Measurements from ENCODE around the gene U2AF1L4. TPM values are rescaled to one million over a fixed set of nuclear protein-coding genes. Genes with fewer than 3 reads are reported as not detected.

The U2AF1L4 gene
- total RNA-seq, 4 donors from 2014 or later: 7.9 to 31.1 (median 20.9) TPM

DNA sequence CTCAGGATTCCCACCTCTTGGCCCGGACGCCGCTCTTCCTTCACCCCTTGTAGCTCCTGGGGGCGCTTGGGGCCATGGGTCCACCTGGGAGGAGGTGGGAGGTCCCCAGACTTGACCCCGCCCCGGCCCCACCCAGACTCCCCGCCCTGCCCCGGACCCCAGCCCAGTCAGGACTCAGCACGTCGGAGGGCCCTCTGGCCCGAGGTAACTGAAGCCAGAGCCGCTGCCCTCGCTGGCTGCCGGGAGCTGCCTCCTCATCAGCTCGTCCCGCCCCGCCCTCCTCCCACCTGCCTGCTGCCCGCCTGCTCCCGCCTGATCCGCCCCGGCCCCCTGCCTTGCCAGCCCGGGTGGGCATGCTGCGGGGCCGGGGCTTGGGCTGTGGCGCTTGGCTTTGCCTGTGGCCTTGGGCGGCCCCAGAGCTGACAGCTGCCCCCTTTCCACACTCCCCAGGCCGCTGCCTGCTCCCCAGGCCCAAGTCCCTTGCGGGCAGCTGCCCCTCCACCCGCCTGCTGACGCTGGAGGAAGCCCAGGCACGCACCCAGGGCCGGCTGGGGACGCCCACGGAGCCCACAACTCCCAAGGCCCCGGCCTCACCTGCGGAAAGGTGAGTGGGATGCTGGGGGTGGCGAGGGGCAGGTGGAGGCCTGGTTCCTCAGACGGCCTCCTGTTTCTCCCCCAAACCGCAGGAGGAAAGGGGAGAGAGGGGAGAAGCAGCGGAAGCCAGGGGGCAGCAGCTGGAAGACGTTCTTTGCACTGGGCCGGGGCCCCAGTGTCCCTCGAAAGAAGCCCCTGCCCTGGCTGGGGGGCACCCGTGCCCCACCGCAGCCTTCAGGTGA is 39.5 kb upstream of the U2AF1L4 start:
- no peaks in the 10 kb centered on the region for H3K27me3 ChIP-seq
- no peak overlapping the region for H3K4me3 ChIP-seq
- intact Hi-C loops (cut with DNase I): loop anchor here (10.0 kb wide), 1 partner anchor 70 kb away; the partner anchor contains the start of genes KIRREL2 and NPHS1
- no peak overlapping the region for H3K27ac ChIP-seq (replicated peaks in 1 of 4)
- peaks cover 6 to 71% (median 37%) of the 10 kb centered on the region in 4 donors for H3K36me3 ChIP-seq
- 79% methylated on average over 34 of the region's 45 CpGs for WGBS
- H3K4me1 ChIP-seq: no peaks in the 10 kb centered on the region
- no peaks in the 10 kb centered on the region for H3K9me3 ChIP-seq
- TF ChIP-seq EP300 (IDR thresholded peaks at IDR 0.05) (no peak), POLR2A (IDR thresholded peaks at IDR 0.05; ENCODE audit: low read depth) (no peak), POLR2AphosphoS5 (IDR thresholded peaks at IDR 0.05) (no peak)
- TF ChIP-seq, protein P1, sequence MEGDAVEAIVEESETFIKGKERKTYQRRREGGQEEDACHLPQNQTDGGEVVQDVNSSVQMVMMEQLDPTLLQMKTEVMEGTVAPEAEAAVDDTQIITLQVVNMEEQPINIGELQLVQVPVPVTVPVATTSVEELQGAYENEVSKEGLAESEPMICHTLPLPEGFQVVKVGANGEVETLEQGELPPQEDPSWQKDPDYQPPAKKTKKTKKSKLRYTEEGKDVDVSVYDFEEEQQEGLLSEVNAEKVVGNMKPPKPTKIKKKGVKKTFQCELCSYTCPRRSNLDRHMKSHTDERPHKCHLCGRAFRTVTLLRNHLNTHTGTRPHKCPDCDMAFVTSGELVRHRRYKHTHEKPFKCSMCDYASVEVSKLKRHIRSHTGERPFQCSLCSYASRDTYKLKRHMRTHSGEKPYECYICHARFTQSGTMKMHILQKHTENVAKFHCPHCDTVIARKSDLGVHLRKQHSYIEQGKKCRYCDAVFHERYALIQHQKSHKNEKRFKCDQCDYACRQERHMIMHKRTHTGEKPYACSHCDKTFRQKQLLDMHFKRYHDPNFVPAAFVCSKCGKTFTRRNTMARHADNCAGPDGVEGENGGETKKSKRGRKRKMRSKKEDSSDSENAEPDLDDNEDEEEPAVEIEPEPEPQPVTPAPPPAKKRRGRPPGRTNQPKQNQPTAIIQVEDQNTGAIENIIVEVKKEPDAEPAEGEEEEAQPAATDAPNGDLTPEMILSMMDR (IDR thresholded peaks at IDR 0.05): no peak
- DNase-seq (ENCODE audit: extremely low spot score): no peak

DNA sequence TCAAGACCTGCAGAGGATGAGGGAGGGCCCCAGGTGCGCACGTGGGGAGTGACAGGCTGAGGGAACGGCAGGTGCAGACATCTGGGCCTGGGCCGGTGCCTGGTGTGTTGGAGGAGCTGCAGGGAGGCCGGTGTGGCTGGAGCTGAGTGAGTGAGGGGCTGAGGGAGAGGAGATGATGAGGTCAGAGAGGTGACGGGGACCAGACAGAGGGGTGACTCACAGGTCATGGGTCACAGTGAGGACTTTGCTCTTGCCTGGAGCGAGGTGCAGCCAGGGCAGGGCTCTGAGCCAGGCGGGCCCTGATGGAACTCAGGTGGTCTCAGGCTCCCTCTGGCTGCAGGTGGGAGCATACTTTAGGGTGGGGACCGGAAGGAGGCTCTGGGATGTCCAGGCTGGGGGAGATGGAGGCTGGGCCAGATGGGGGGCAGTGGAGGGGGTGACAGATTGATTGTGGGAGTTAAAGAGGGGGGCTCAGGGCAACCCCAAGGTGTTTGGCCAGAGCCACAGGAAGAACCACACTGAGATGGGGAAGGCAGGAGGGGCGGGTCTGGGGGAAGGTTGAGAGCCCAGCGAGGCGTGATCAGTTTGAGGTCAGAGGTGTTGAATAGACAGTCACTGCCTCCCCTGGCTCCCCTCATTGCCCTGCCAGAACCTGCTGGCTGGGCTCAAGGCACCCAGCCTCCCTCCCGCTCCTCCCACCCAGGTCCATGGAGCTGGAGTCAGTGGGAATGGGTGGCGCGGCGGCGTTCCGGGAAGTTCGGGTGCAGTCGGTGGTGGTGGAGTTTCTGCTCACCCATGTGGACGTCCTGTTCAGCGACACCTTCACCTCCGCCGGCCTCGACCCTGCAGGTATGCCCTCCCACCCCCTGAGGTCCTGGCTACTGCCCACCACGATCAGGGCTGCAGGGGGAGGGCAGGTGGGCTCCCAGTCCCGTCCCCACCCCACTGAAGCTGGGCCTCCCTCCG is 38.5 kb upstream of the U2AF1L4 start:
- H3K36me3 ChIP-seq: peaks cover 6 to 74% (median 41%) of the 10 kb centered on the region in 4 donors
- no peaks in the 10 kb centered on the region for H3K27me3 ChIP-seq
- H3K9me3 ChIP-seq: no peaks in the 10 kb centered on the region
- H3K4me3 ChIP-seq: no peak overlapping the region
- WGBS: 84% methylated on average over 23 of the region's 28 CpGs
- intact Hi-C loops (cut with DNase I): loop anchor here (10.0 kb wide), 1 partner anchor 71 kb away; the partner anchor contains the start of genes KIRREL2 and NPHS1
- TF ChIP-seq POLR2AphosphoS5 (IDR thresholded peaks at IDR 0.05) (no peak), EP300 (IDR thresholded peaks at IDR 0.05) (no peak), POLR2A (IDR thresholded peaks at IDR 0.05; ENCODE audit: low read depth) (no peak)
- TF ChIP-seq, protein P1 (IDR thresholded peaks at IDR 0.05): no peak
- H3K27ac ChIP-seq (replicated peaks in 1 of 4): no peak overlapping the region
- no peak for DNase-seq (ENCODE audit: extremely low spot score)
- no peaks in the 10 kb centered on the region for H3K4me1 ChIP-seq

DNA sequence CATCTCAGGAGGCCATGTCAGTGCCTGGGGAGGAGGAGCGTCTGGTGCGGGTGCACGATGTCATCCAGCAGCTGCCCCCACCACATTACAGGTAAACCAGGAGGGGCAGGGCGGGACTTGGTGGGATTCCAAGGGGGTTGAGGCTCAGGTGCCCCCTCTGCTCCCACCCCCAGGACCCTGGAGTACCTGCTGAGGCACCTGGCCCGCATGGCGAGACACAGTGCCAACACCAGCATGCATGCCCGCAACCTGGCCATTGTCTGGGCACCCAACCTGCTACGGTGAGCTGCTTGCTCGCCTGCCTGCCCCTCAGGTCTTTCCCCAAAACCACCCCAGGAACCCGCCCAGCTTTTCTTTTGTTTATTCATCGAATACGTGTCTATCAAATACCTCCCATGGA is 37.4 kb upstream of the U2AF1L4 start:
- no peaks in the 10 kb centered on the region for H3K4me1 ChIP-seq
- peaks cover 6 to 86% (median 50%) of the 10 kb centered on the region in 4 donors for H3K36me3 ChIP-seq
- no peak for DNase-seq (ENCODE audit: extremely low spot score)
- H3K9me3 ChIP-seq: no peaks in the 10 kb centered on the region
- intact Hi-C loops (cut with DNase I): loop anchor here (10.0 kb wide), 1 partner anchor 72 kb away; the partner anchor contains the start of genes KIRREL2 and NPHS1
- H3K27me3 ChIP-seq: no peaks in the 10 kb centered on the region
- H3K27ac ChIP-seq (replicated peaks in 1 of 4): no peak overlapping the region
- no peak overlapping the region for H3K4me3 ChIP-seq
- TF ChIP-seq POLR2A (IDR thresholded peaks at IDR 0.05; ENCODE audit: low read depth): no peak
- no peak for TF ChIP-seq EP300 (IDR thresholded peaks at IDR 0.05)
- TF ChIP-seq, protein P1 (IDR thresholded peaks at IDR 0.05): no peak
- TF ChIP-seq POLR2AphosphoS5 (IDR thresholded peaks at IDR 0.05): no peak
- WGBS: 92% methylated on average over 12 of the region's 12 CpGs

DNA sequence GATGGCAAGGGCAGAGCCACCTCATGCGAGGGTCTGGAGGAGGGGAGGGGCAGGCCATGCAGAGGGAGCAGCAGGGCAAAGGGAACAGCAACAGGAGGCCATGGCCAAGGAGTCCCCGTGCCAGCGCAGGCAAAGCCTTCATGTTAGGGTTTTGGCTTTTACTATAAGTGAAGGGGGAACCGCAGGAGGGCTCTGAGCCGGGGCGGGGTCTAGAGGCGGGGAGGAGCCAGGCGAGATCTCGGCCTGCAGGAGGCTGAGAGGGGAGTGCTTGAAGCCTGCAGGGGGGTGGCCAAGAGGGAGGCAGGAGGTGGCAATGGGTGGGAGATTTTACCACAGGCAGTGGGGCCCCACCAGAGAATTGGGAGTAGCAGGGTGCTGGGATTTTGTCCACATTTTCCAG is 36.4 kb upstream of the U2AF1L4 start:
- Histone ChIP-seq H3K27me3 (no peaks in the 10 kb centered on the region), H3K36me3 (peaks cover 6 to 83% (median 50%) of the 10 kb centered on the region in 4 donors), H3K27ac (replicated peaks in 1 of 4) (no peak overlapping the region), H3K4me3 (no peak overlapping the region), H3K4me1 (peaks cover 0 to 8% (median 2%) of the 10 kb centered on the region in 4 donors), H3K9me3 (no peaks in the 10 kb centered on the region)
- no peak for DNase-seq (ENCODE audit: extremely low spot score)
- intact Hi-C loops (cut with DNase I): loop anchor here (10.0 kb wide), 1 partner anchor 73 kb away; the partner anchor contains the start of genes KIRREL2 and NPHS1
- TF ChIP-seq POLR2A (IDR thresholded peaks at IDR 0.05; ENCODE audit: low read depth) (no peak), POLR2AphosphoS5 (IDR thresholded peaks at IDR 0.05) (no peak), EP300 (IDR thresholded peaks at IDR 0.05) (no peak)
- TF ChIP-seq, protein P1 (IDR thresholded peaks at IDR 0.05): no peak
- WGBS: 73% methylated on average over 9 of the region's 9 CpGs
